T-cell (primary cell): ENCODE measurements around the gene CDK9. TPM values are rescaled to one million over a fixed set of nuclear protein-coding genes. Genes with fewer than 3 reads are reported as not detected.

ENCODE experiments used
- ATAC-seq, 4 experiments: fragments of 200-7000 bp in 3 of 4; fragments of 150-1000 bp in 1 of 4; cut with Tn5 transposase; replicated peaks in 1 of 4; 1 replicate in 3 of 4; 2 replicates in 1 of 4; pipeline ENCODE4 v1.10.0; 2021; ENCODE audit warnings: moderate library complexity in 3 of 4, mild to moderate bottlenecking in 2 of 4, moderate number of reproducible peaks in 1 of 4
- CTCF ChIA-PET, 2 donors: fragments of 300-600 bp; sonication (Branson Sonifier 250); formaldehyde crosslinking; loops; one replicate each; lab custom pipeline; 2022; ENCODE audit warnings: antibody characterized with exemption in 2 of 2; lab: Charles Lee
- POLR2A ChIA-PET, 2 donors: fragments of 300-600 bp; sonication (Branson Sonifier 250); formaldehyde crosslinking; loops; one replicate each; lab custom pipeline; 2022; ENCODE audit warnings: antibody characterized with exemption in 2 of 2; lab: Charles Lee
- DNase-seq, 35 experiments: peaks; one replicate each; pipeline versions ENCODE4 v3.0.0 to v3.0.0-alpha.2; 2013 to 2023
- H3K27ac ChIP-seq: one replicate; pipeline ENCODE4 v1.5.1; 2013; ENCODE audit warnings: low read length
- H3K27me3 ChIP-seq, 2 experiments: replicated peaks in 1 of 2; 1 replicate in 1 of 2; 2 replicates in 1 of 2; pipeline versions ENCODE4 v1.6.1 to v1.7.0; 2013; ENCODE audit warnings: low read length in 1 of 2, mixed read lengths in 1 of 2; ENCODE audit not compliant: control insufficient read depth in 2 of 2, insufficient read depth in 2 of 2; ENCODE audit errors: extremely low read depth in 1 of 2
- H3K36me3 ChIP-seq, 2 donors: 1 replicate in 1 of 2; 2 replicates in 1 of 2; pipeline versions ENCODE4 v1.6.1 to v1.7.0; 2013; ENCODE audit warnings: low read length in 1 of 2; ENCODE audit not compliant: control insufficient read depth in 2 of 2, insufficient read depth in 1 of 2; ENCODE audit errors: extremely low read depth in 1 of 2
- H3K4me1 ChIP-seq, 2 experiments: 1 replicate in 1 of 2; 2 replicates in 1 of 2; pipeline versions ENCODE4 v1.6.1 to v1.7.0; 2013; ENCODE audit warnings: low read length in 2 of 2, mixed read lengths in 1 of 2; ENCODE audit not compliant: insufficient read depth in 2 of 2, control insufficient read depth in 1 of 2; ENCODE audit errors: extremely low read depth in 1 of 2
- H3K4me3 ChIP-seq, 2 donors: 1 replicate in 1 of 2; 2 replicates in 1 of 2; pipeline versions ENCODE4 v1.5.1 to v1.7.0; 2013; ENCODE audit warnings: mild to moderate bottlenecking in 2 of 2, low read length in 1 of 2, moderate library complexity in 1 of 2; ENCODE audit not compliant: control insufficient read depth in 1 of 2; ENCODE audit errors: extremely low read depth in 1 of 2
- H3K9me3 ChIP-seq: 2 replicates; pipeline ENCODE4 v1.7.0; 2013
- H3K27ac Mint-ChIP-seq, 2 donors: one replicate each; pipeline ENCODE4 v1.8.0; 2020 to 2021; ENCODE audit warnings: mild to moderate bottlenecking in 2 of 2, mixed read lengths in 2 of 2
- H3K27me3 Mint-ChIP-seq, 2 donors: one replicate each; pipeline ENCODE4 v1.8.0; 2021 to 2022; ENCODE audit warnings: mixed read lengths in 2 of 2
- H3K36me3 Mint-ChIP-seq: one replicate; pipeline ENCODE4 v1.8.0; 2021; ENCODE audit warnings: mixed read lengths
- H3K4me1 Mint-ChIP-seq, 3 donors: one replicate each; pipeline ENCODE4 v1.8.0; 2020 to 2022; ENCODE audit warnings: mixed read lengths in 3 of 3, mild to moderate bottlenecking in 1 of 3
- H3K4me3 Mint-ChIP-seq, 3 donors: one replicate each; pipeline ENCODE4 v1.8.0; 2020 to 2022; ENCODE audit warnings: mild to moderate bottlenecking in 3 of 3, mixed read lengths in 3 of 3, moderate library complexity in 3 of 3
- H3K9me3 Mint-ChIP-seq, 3 donors: one replicate each; pipeline ENCODE4 v1.8.0; 2020 to 2022; ENCODE audit warnings: mixed read lengths in 3 of 3
- WGBS: methylation state at CpG from one replicate; pipeline ENCODE4 v1.1.5; 2013; ENCODE audit warnings: missing lambda C conversion rate; ENCODE audit not compliant: insufficient coverage; 5-methylcytosine and 5-hydroxymethylcytosine counted together
- total RNA-seq, 35 experiments: library from RNA in 6 of 35; stranded (reverse) in 6 of 35; fragments of 120-200 nt in 1 of 35; gene quantifications; one replicate each; pipeline versions ENCODE4 v1.2.1 to v1.2.4 and lab custom pipeline; 2013 to 2026

The CDK9 gene
- total RNA-seq (100 to 1,000 TPM; 108 to 159 (median 147) TPM), total RNA-seq (lab: John Stamatoyannopoulos, UW) (55.4 to 126 (median 95.5) reads per million in 29 experiments)
- total RNA-seq (2013) = 57.7 TPM

- Histone ChIP-seq H3K9me3 (no peaks in the 10 kb centered on the region), H3K27ac (peak within 1 kb of the TSS; percentile 94), H3K4me3 (peak within 1 kb of the TSS; percentile 75 to 93), H3K4me1 (peaks cover 21 to 77% of the 10 kb centered on the region in 2 experiments), H3K36me3 (peaks cover 11 to 41% of the 10 kb centered on the region in 2 donors), H3K27me3 (no peaks in the 10 kb centered on the region)
- DNase-seq = peak; percentile 76 to 96 (median 89)
- ChIA-PET CTCF (interaction anchor here (0.6 to 2.2 kb wide), 11 partner anchors 10 to 281 kb away, joined by 3 to 31 read pairs (median 3); partner anchors contain the start of genes NAIF1 (in 1 of the 2), SLC25A25 (in 1 of the 2) and TOR2A (in 1 of the 2)), POLR2A (interaction anchor here (0.6 to 1.0 kb wide), 6 partner anchors 11 to 338 kb away, joined by 3 to 7 read pairs (median 4); partner anchors contain the start of gene ST6GALNAC4 (in 1 of the 2))
- H3K4me1 Mint-ChIP-seq = peaks cover 62 to 70% (median 63%) of the 10 kb centered on the region in 3 donors
- H3K9me3 Mint-ChIP-seq = no peaks in the 10 kb centered on the region
- peak within 1 kb of the TSS; percentile 86 to 91 (median 88) for H3K4me3 Mint-ChIP-seq
- H3K36me3 Mint-ChIP-seq = peaks cover 22% of the 10 kb centered on the region
- peak within 1 kb of the TSS; percentile 96 to 97 for H3K27ac Mint-ChIP-seq
- ATAC-seq = peak; percentile 66 to 76 (median 72)
- 0% methylated on average over 58 of the region's 75 CpGs for WGBS
- no peaks in the 10 kb centered on the region for H3K27me3 Mint-ChIP-seq
These were observed at the start of gene CDK9 for GRCh38 chr9:127785933-127786772. CDK9 (plus strand) TSS chr9:127786034; CDS start chr9:127786149, 115 bp downstream.

DNA sequence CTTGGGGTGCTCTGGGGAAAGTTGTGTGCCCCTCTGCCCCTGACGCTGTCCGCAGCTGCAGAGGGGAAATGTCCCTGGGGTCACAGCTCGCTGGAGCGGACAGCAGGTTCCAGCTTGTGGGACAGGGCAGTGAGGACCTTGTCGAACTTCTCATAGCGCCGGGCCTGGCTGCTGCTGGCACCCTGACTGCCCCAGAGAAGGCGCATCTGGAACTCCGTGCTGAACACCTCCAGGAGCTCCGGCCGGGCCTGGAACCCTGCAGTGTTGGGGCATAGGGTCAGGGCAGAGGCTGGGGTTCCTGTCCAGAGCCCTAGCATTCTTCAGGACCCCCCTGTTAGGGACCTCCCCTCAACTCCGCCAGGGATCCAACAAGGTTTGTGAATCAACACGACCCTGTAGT, 47.2 kb upstream of the CDK9 start:
- H3K36me3 Mint-ChIP-seq = peaks cover 18% of the 10 kb centered on the region

DNA sequence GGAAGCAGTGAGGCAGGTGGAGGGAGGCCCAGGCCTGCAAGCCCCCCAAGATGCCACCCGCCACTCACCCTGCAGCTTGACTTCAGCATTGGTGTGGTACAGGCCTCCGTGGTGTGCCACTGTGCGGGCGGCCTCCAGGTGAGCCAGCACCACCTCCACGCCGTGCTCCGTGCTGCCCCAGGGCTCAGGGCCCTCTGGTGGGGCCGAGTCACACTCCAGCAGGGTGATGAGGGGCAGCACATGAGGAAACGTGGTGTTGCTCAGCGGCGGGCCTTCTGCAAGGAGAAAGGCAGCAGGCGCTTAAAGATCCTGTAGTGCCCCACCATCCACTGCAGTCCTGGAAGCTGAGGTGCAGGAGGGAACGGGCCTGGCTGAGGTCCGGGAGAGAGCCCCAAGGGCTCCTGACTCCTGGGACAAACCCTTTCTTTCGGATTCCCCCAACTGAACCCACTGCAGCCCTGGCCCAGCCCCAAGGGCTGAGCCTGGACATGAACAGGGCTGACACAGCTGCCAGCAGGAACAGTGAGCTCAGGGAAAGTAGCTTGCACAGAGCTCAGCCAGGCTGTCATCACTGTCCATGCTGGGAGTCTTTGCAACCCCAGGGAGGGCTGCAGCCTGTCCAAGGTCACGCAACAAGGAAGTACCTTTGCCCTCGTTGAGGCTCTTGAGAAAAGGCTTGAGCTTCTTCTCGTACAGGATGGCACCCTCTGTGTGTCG, 46.1 kb upstream of the CDK9 start:
- ATAC-seq (no peak), DNase-seq (no peak)
- H3K4me1 ChIP-seq = peaks cover 2 to 11% of the 10 kb centered on the region in 2 experiments
- Mint-ChIP-seq H3K4me3 (no peak overlapping the region), H3K27ac (no peak overlapping the region), H3K4me1 (peaks cover 5 to 11% (median 7%) of the 10 kb centered on the region in 3 donors), H3K36me3 (peaks cover 22% of the 10 kb centered on the region), H3K9me3 (no peaks in the 10 kb centered on the region), H3K27me3 (no peaks in the 10 kb centered on the region)
- H3K36me3 ChIP-seq = peaks cover 34 to 63% of the 10 kb centered on the region in 2 donors
- H3K9me3 ChIP-seq = no peaks in the 10 kb centered on the region
- ChIA-PET POLR2A (no interaction called here), CTCF (no interaction called here)
- H3K27me3 ChIP-seq = no peaks in the 10 kb centered on the region
- H3K4me3 ChIP-seq = no peak overlapping the region
- WGBS = 97% methylated on average over 18 of the region's 19 CpGs
- no peak overlapping the region for H3K27ac ChIP-seq

More for the DNA sequence above, 47.2 kb upstream of the CDK9 start:
- Histone ChIP-seq H3K36me3 (peaks cover 29 to 53% of the 10 kb centered on the region in 2 donors), H3K27ac (no peak overlapping the region), H3K27me3 (no peaks in the 10 kb centered on the region), H3K9me3 (no peaks in the 10 kb centered on the region), H3K4me1 (peaks cover 2 to 22% of the 10 kb centered on the region in 2 experiments), H3K4me3 (no peak overlapping the region)
- Mint-ChIP-seq H3K4me1 (peaks cover 5 to 20% (median 17%) of the 10 kb centered on the region in 3 donors), H3K27ac (no peak overlapping the region), H3K9me3 (no peaks in the 10 kb centered on the region), H3K4me3 (no peak overlapping the region), H3K27me3 (no peaks in the 10 kb centered on the region)
- 97% methylated on average over 11 of the region's 13 CpGs for WGBS
- ChIA-PET CTCF (no interaction called here), POLR2A (no interaction called here)
- no peak for DNase-seq
- ATAC-seq = no peak

DNA sequence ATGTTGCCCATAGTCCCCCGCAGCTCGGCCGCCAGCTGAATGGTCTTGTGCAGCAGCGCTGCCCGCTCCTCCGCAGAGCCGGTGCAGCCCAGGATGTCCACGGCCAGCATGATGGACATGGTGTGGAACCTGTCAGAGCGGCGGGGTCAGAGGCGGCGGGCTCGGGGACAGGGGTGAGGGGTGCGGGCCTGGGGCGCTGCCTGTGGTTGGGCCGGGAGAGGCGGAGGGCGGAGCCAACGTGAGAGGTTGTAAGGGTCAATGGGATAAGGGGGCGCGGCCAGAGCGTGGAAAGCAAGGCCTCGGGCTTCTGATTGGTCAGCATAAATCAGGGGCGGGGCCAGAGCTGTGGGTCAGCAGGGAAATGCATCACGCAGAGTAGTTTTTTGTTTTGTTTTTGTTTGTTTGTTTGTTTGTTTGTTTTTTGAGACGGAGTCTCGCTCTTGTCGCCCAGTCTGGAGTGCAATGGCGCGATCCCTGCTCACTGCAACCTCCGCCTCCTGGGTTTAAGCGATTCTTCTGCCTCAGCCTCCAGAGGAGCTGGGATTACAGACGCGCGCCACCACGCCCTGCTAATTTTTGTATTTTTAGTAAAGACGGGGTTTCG, 43.9 kb upstream of the CDK9 start:
- H3K4me3 ChIP-seq = no peak overlapping the region
- DNase-seq (no peak), ATAC-seq (no peak)
- peaks cover 34 to 78% of the 10 kb centered on the region in 2 donors for H3K36me3 ChIP-seq
- Mint-ChIP-seq H3K9me3 (no peaks in the 10 kb centered on the region), H3K4me1 (peaks cover 4 to 10% (median 8%) of the 10 kb centered on the region in 3 donors), H3K27ac (no peak overlapping the region), H3K36me3 (peaks cover 35% of the 10 kb centered on the region), H3K27me3 (no peaks in the 10 kb centered on the region), H3K4me3 (no peak overlapping the region)
- H3K27ac ChIP-seq = no peak overlapping the region
- peaks cover 0 to under 1% of the 10 kb centered on the region in 2 experiments for H3K4me1 ChIP-seq
- ChIA-PET POLR2A (no interaction called here), CTCF (no interaction called here)
- H3K27me3 ChIP-seq = no peaks in the 10 kb centered on the region
- no peaks in the 10 kb centered on the region for H3K9me3 ChIP-seq
- 99% methylated on average over 34 of the region's 38 CpGs for WGBS

- DNase-seq (no peak), ATAC-seq (no peak)
- H3K4me1 Mint-ChIP-seq = peaks cover 8 to 13% (median 10%) of the 10 kb centered on the region in 3 donors
- POLR2A ChIA-PET = interaction anchor here in 1 of 2 donors (1.1 kb wide), 1 partner anchor 29 kb away, joined by 3 read pairs; no protein-coding TSS in a partner anchor
- H3K4me1 ChIP-seq = peaks cover 0 to 6% of the 10 kb centered on the region in 2 experiments
- CTCF ChIA-PET = no interaction called here
- H3K27me3 ChIP-seq = no peaks in the 10 kb centered on the region
- H3K36me3 Mint-ChIP-seq = peaks cover 40% of the 10 kb centered on the region
- H3K9me3 ChIP-seq = no peaks in the 10 kb centered on the region
- no peaks in the 10 kb centered on the region for H3K9me3 Mint-ChIP-seq
- peaks cover 34 to 83% of the 10 kb centered on the region in 2 donors for H3K36me3 ChIP-seq
- 98% methylated on average over 30 of the region's 33 CpGs for WGBS
- no peak overlapping the region for H3K27ac ChIP-seq
- H3K4me3 ChIP-seq = no peak overlapping the region
- H3K27me3 Mint-ChIP-seq = no peaks in the 10 kb centered on the region
- H3K4me3 Mint-ChIP-seq = no peak overlapping the region
- H3K27ac Mint-ChIP-seq = no peak overlapping the region
These were observed 43.3 kb upstream of the CDK9 start for GRCh38 chr9:127742435-127743088.
